HG03575 (cell line): ENCODE measurements around the gene LTBP1.
"Not testable (repeated sequence)": the region's sequence is repeated elsewhere in the genome, so short reads cannot be mapped to it uniquely, and the experiment has no call there.

Experiments used
- ATAC-seq: cut with Tn5 transposase; IDR thresholded peaks from one replicate; pipeline ENCODE4 v1.9.1; 2021; ENCODE audit not compliant: unreplicated experiment, insufficient number of reproducible peaks, low FRiP score; ENCODE audit errors: extremely low read depth

Gene LTBP1

GRCh38 chr2:33368524-33368923, 421.8 kb downstream of the LTBP1 start:
- ATAC-seq: not testable (repeated sequence)

GRCh38 chr2:33369191-33369590, 422.4 kb downstream of the LTBP1 start:
- ATAC-seq: no peak

GRCh38 chr2:33370636-33371265, 424.0 kb downstream of the LTBP1 start:
- ATAC-seq: no peak

- no peak for ATAC-seq
Measured at GRCh38 chr2:33371304-33372090, 424.7 kb downstream of the LTBP1 start.

GRCh38 chr2:33372940-33373553, 426.3 kb downstream of the LTBP1 start:
- no peak for ATAC-seq

GRCh38 chr2:33373986-33374385, 427.2 kb downstream of the LTBP1 start:
- no peak for ATAC-seq

GRCh38 chr2:33375054-33375453, 428.3 kb downstream of the LTBP1 start:
- no peak for ATAC-seq

- ATAC-seq: no peak
Measured at GRCh38 chr2:33377048-33377447, 430.3 kb downstream of the LTBP1 start.

- ATAC-seq: no peak
Measured at GRCh38 chr2:33378556-33379210, 431.9 kb downstream of the LTBP1 start.

- ATAC-seq: no peak
Measured at GRCh38 chr2:33380001-33380609, 433.4 kb downstream of the LTBP1 start.

GRCh38 chr2:33380719-33381118, 434.0 kb downstream of the LTBP1 start:
- ATAC-seq: no peak

GRCh38 chr2:33381301-33381858, 434.6 kb downstream of the LTBP1 start:
- ATAC-seq: no peak

- no peak for ATAC-seq
Measured at GRCh38 chr2:33383855-33384598, 437.3 kb downstream of the LTBP1 start.

GRCh38 chr2:33384599-33384961, 437.8 kb downstream of the LTBP1 start:
- no peak for ATAC-seq

- no peak for ATAC-seq
Measured at GRCh38 chr2:33388996-33389395, 442.2 kb downstream of the LTBP1 start.

- not testable (repeated sequence) for ATAC-seq
Measured at GRCh38 chr2:33389695-33390094, 442.9 kb downstream of the LTBP1 start.

- no peak for ATAC-seq
Measured at GRCh38 chr2:33391529-33392255, 444.9 kb downstream of the LTBP1 start.

GRCh38 chr2:33392366-33392765, 445.6 kb downstream of the LTBP1 start:
- ATAC-seq: no peak
